HepG2 (cell line): Measurements from ENCODE around the gene OR1D5. TPM values are rescaled to one million over a fixed set of nuclear protein-coding genes. Genes with fewer than 3 reads are reported as not detected.

ENCODE experiments used
- ATAC-seq: fragments of 200-7000 bp; cut with Tn5 transposase; 3 replicates; pipeline ENCODE4 v1.9.1; 2020; ENCODE audit warnings: mild to moderate bottlenecking, moderate library complexity
- BruUV-seq: library from RNA; stranded (reverse); fragments of 400-500 nt; replicated peaks from 2 replicates; lab custom pipeline; 2021; lab: Mats Ljungman, UMichigan
- CTCF ChIA-PET: fragments of 300-600 bp; formaldehyde crosslinking; extraction: SDS; loops from one replicate; lab custom pipeline; 2021; ENCODE audit warnings: low total read pairs, inconsistent platforms, low intra/inter-chr PET ratio; lab: Yijun Ruan, JAX
- POLR2A ChIA-PET: fragments of 350-600 bp; sonication (Branson Sonifier 250); formaldehyde crosslinking; loops from one replicate; lab custom pipeline; 2020; ENCODE audit warnings: antibody characterized with exemption, inconsistent platforms; lab: Yijun Ruan, JAX
- DNase-seq: peaks from one replicate; pipeline ENCODE4 v3.0.0-alpha.2; 2015; ENCODE audit warnings: low spot score
- FAIRE-seq: peaks from 3 replicates; lab custom pipeline; 2011; peaks lifted over from hg19 to GRCh38; lab: Jason Lieb, UNC
- H2AFZ ChIP-seq: one replicate; pipeline ENCODE4 v1.6.1; 2011; ENCODE audit warnings: low read length, inconsistent platforms
- H3K27ac ChIP-seq: fragments of 300-600 bp; 3 replicates; pipeline ENCODE4 v1.8.0; 2011; ENCODE audit warnings: mixed run types, mild to moderate bottlenecking, mixed read lengths, low read length, inconsistent platforms; ENCODE audit not compliant: insufficient read depth; ENCODE audit errors: extremely low read length
- H3K27me3 ChIP-seq, 2 experiments: fragments of 200-600 bp in 1 of 2; 2 replicates in 1 of 2; 3 replicates in 1 of 2; pipeline versions ENCODE4 v1.6.0 to v1.8.0; 2011; ENCODE audit warnings: low read length in 2 of 2, mild to moderate bottlenecking in 2 of 2, moderate library complexity in 2 of 2, inconsistent platforms in 1 of 2; ENCODE audit not compliant: insufficient read depth in 2 of 2, control insufficient read depth in 1 of 2
- H3K36me3 ChIP-seq, 2 experiments: fragments of 200-600 bp in 1 of 2; replicated peaks in 1 of 2; 2 replicates in 1 of 2; 3 replicates in 1 of 2; pipeline versions ENCODE4 v1.5.1 to v1.8.0; 2011; ENCODE audit warnings: low read length in 2 of 2, inconsistent platforms in 1 of 2; ENCODE audit not compliant: insufficient read depth in 2 of 2, control insufficient read depth in 1 of 2
- H3K4me1 ChIP-seq: 2 replicates; pipeline ENCODE4 v1.5.1; 2012; ENCODE audit warnings: low read length, inconsistent platforms; ENCODE audit not compliant: insufficient read depth
- H3K4me2 ChIP-seq: 2 replicates; pipeline ENCODE4 v1.6.0; 2011; ENCODE audit warnings: low read depth, low read length, inconsistent platforms
- H3K4me3 ChIP-seq, 3 experiments: fragments of 200-600 bp in 1 of 3; sonication (generic), shearing (Covaris generic) in 1 of 3; replicated peaks in 1 of 3; 2 replicates each; pipeline ENCODE4 v1.5.1; 2011 to 2016; ENCODE audit warnings: low read length in 3 of 3, inconsistent platforms in 2 of 3, low read depth in 2 of 3, mild to moderate bottlenecking in 2 of 3, control low read depth in 1 of 3, mixed read lengths in 1 of 3; ENCODE audit not compliant: insufficient read depth in 1 of 3
- H3K79me2 ChIP-seq: one replicate; pipeline ENCODE4 v1.6.1; 2011; ENCODE audit warnings: low read length, inconsistent platforms; ENCODE audit not compliant: insufficient read depth
- H3K9ac ChIP-seq: 2 replicates; pipeline ENCODE4 v1.6.0; 2011; ENCODE audit warnings: mild to moderate bottlenecking, low read depth, low read length, inconsistent platforms; ENCODE audit not compliant: insufficient read depth
- H3K9me3 ChIP-seq: 2 replicates; pipeline ENCODE4 v1.5.1; 2012; ENCODE audit warnings: mild to moderate bottlenecking, low read length
- H4K20me1 ChIP-seq: 2 replicates; pipeline ENCODE4 v1.6.0; 2011; ENCODE audit warnings: inconsistent platforms, mild to moderate bottlenecking, low read length, moderate library complexity; ENCODE audit not compliant: insufficient read depth
- ARNTL ChIP-seq: sonication (generic); formaldehyde crosslinking; IDR thresholded peaks from 2 replicates; pipeline ENCODE4 v1.4.0; 2020; ENCODE audit warnings: mild to moderate bottlenecking, missing genetic modification reagents
- CBFB ChIP-seq: sonication (generic); formaldehyde crosslinking; IDR thresholded peaks from 2 replicates; pipeline ENCODE4 v1.4.0; 2020; ENCODE audit warnings: missing genetic modification reagents
- HIC2 ChIP-seq: sonication (generic); formaldehyde crosslinking; IDR thresholded peaks from 2 replicates; pipeline ENCODE4 v1.9.0; 2022; ENCODE audit warnings: low read depth, missing genetic modification reagents
- KAT8 ChIP-seq: IDR thresholded peaks from 2 replicates; pipeline ENCODE4 v1.6.1; 2016; ENCODE audit warnings: missing genetic modification reagents, missing compliant biosample characterization
- NCOA5 ChIP-seq: sonication (generic); formaldehyde crosslinking; IDR thresholded peaks from 2 replicates; pipeline ENCODE4 v1.4.0; 2020; ENCODE audit warnings: missing genetic modification reagents
- PAWR ChIP-seq: sonication (generic); formaldehyde crosslinking; IDR thresholded peaks from 2 replicates; pipeline ENCODE4 v1.4.0; 2020; ENCODE audit warnings: missing genetic modification reagents, mild to moderate bottlenecking, borderline replicate concordance
- TEAD2 ChIP-seq: sonication (generic); formaldehyde crosslinking; IDR thresholded peaks from 2 replicates; pipeline ENCODE4 v1.9.0; 2021; ENCODE audit warnings: missing genetic modification reagents
- XBP1 ChIP-seq: sonication (generic); formaldehyde crosslinking; IDR thresholded peaks from 2 replicates; pipeline ENCODE4 v1.5.0; 2020; ENCODE audit warnings: missing genetic modification reagents
- ZBTB42 ChIP-seq: sonication (generic); formaldehyde crosslinking; IDR thresholded peaks from 2 replicates; pipeline ENCODE4 v1.5.0; 2020; ENCODE audit warnings: mild to moderate bottlenecking, missing genetic modification reagents
- ZNF274 ChIP-seq: sonication (generic); formaldehyde crosslinking; IDR thresholded peaks from 2 replicates; pipeline ENCODE4 v1.5.1; 2020; ENCODE audit warnings: mild to moderate bottlenecking, missing genetic modification reagents
- ZNF33B ChIP-seq: sonication (generic); formaldehyde crosslinking; IDR thresholded peaks from 2 replicates; pipeline ENCODE4 v1.5.1; 2020; ENCODE audit warnings: mild to moderate bottlenecking, missing genetic modification reagents
- ZNF367 ChIP-seq: sonication (generic); formaldehyde crosslinking; IDR thresholded peaks from 2 replicates; pipeline ENCODE4 v1.4.0; 2020; ENCODE audit warnings: missing genetic modification reagents, borderline replicate concordance
- ZNF883 ChIP-seq: sonication (generic); formaldehyde crosslinking; IDR thresholded peaks from 2 replicates; pipeline ENCODE4 v1.5.1; 2020; ENCODE audit warnings: mild to moderate bottlenecking, missing genetic modification reagents; ENCODE audit errors: not compliant biosample characterization
- WGBS: methylation state at CpG from one replicate; pipeline ENCODE4 v1.1.6; 2017; ENCODE audit warnings: low lambda C conversion rate; 5-methylcytosine and 5-hydroxymethylcytosine counted together
- in situ Hi-C: cut with HindIII; loops from 2 replicates; pipeline ENCODE4 v1.10.0; 2017; ENCODE audit warnings: low pct_unique_long_range_greater_than_20kb; ENCODE audit not compliant: extremely low pct_ligation_motif_present
- intact Hi-C: fragments of 100-400 bp; cut with micrococcal nuclease; formaldehyde crosslinking; loops from one replicate; pipeline ENCODE4 v1.10.0; 2022; ENCODE audit not compliant: unreplicated experiment
- polyA plus RNA-seq, 8 experiments: library from polyadenylated mRNA; depleted of rRNA in 3 of 8; stranded (reverse) in 7 of 8; unstranded in 1 of 8; fragments of >200 nt; fragmentation: Illumina TruSeq in 4 of 8; extraction: Trizol in 4 of 8; gene quantifications; 2 replicates each; pipeline versions ENCODE4 v1.2.1 to v1.2.3, GENCODE V29; 2011 to 2016; ENCODE audit warnings: low read depth in 4 of 8, missing spikeins in 1 of 8, mixed read lengths in 1 of 8; ENCODE audit not compliant: insufficient read depth in 1 of 8
- total RNA-seq, 5 experiments: library from RNA; depleted of rRNA; stranded (reverse); fragments of >200 nt; fragmentation: Illumina TruSeq; extraction: Trizol; gene quantifications; 2 replicates each; pipeline ENCODE4 v1.2.3, GENCODE V29; 2016; ENCODE audit warnings: low read depth in 1 of 5

The OR1D5 gene
- total and polyA plus RNA-seq, 2 of the 13 experiments (the other 11 are each of a cell fraction or from before 2014, with no cell fraction given): not detected

DNA sequence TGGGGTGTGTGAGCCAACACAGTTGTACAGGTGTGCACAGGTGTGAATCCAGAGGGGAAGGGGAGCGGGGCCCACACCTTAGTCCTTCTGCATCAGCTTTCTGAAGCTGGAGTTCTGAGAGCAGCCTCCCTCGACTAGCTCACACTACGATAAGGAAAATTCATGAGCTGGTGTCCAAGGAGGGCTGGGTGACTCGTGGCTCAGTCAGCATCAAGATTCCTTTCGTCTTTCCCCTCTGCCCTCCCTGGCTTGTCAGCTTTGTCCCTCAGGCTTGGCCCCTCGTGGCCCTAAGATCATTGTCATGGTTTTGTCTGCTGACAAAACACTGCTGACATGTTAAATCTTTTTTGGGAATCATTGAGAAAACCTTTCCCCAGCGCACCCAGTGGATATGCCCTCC lies 47.5 kb downstream of the OR1D5 start:
- 91% methylated on average over 7 of the region's 7 CpGs for WGBS

More for the DNA sequence above, 47.5 kb downstream of the OR1D5 start:
- CTCF ChIA-PET: no interaction called here
- H3K27ac ChIP-seq: no peak overlapping the region
- POLR2A ChIA-PET: no interaction called here
- H3K9ac ChIP-seq: no peak overlapping the region
- TF ChIP-seq ZNF367 (CRISPR knock-in tag) (no peak), TEAD2 (CRISPR knock-in tag) (no peak), ZNF274 (CRISPR knock-in tag) (no peak), KAT8 (CRISPR knock-in tag) (no peak), PAWR (CRISPR knock-in tag) (no peak), ZBTB42 (CRISPR knock-in tag) (no peak), NCOA5 (CRISPR knock-in tag) (no peak), XBP1 (CRISPR knock-in tag) (no peak), ARNTL (CRISPR knock-in tag) (no peak), ZNF883 (no peak), ZNF33B (CRISPR knock-in tag) (no peak), HIC2 (CRISPR knock-in tag) (no peak), CBFB (CRISPR knock-in tag) (no peak)
- no peak overlapping the region for H3K4me3 ChIP-seq
- H3K4me1 ChIP-seq: no peaks in the 10 kb centered on the region
- no peak for DNase-seq
- H3K79me2 ChIP-seq: no peaks in the 10 kb centered on the region
- H2AFZ ChIP-seq: no peak overlapping the region
- intact Hi-C loops (no loop called here), in situ Hi-C loops (loop anchor here (5.0 to 10.0 kb wide), 3 partner anchors 79 to 189 kb away; no protein-coding TSS in a partner anchor)
- no peaks in the 10 kb centered on the region for H4K20me1 ChIP-seq
- no peaks in the 10 kb centered on the region for H3K27me3 ChIP-seq
- H3K9me3 ChIP-seq: no peaks in the 10 kb centered on the region
- FAIRE-seq: no peak
- no peak overlapping the region for H3K4me2 ChIP-seq
- peaks cover 10 to 25% of the 10 kb centered on the region in 2 experiments; a peak in 4 of 5 replicates for H3K36me3 ChIP-seq
- BruUV-seq: no TSS peak
- no peak for ATAC-seq
